ENCODE measurements around the gene CSNK2B.

The CSNK2B gene

DNA sequence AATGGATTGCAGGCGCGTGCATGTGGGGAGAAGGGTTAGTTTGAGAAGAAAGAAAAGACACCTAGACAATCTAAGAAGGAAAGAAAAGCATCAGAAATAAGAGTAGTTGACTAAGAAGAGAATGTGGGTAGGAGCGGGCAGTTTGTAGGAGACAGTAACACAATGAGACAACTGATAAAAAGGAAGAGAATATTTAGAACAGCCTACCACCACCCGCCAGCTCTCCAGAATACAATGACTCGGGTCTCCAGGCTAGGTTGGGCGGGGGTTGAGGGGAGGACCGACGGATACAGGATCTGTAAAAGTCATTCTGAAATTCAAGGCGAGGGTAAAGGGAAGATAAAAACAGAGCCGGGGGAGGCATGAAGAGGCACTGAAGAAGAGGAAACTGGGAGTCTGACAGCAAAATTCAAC is 36.5 kb downstream of the CSNK2B start:
- Histone ChIP-seq H3K4ac (ENCODE audit: low read depth, low read length) (peak overlapping the region; percentile 92), H3K4me1 (ENCODE audit: control insufficient read depth, low read depth, low read length) (peaks cover 7% of the 10 kb centered on the region), H3K9ac (ENCODE audit: low read length) (peak overlapping the region; percentile 95), H4K8ac (ENCODE audit: low read depth, low read length) (no peak overlapping the region), H3K18ac (ENCODE audit: low read length) (peak overlapping the region; percentile 97), H3K4me2 (ENCODE audit: low read length) (peak overlapping the region; percentile 99), H2BK120ac (ENCODE audit: low read depth, low read length) (no peak overlapping the region), H3K36me3 (ENCODE audit: control insufficient read depth, insufficient read depth, low read length) (peaks cover 3% of the 10 kb centered on the region), H3K27me3 (ENCODE audit: insufficient read depth, low read length, poor library complexity) (no peaks in the 10 kb centered on the region), H4K5ac (ENCODE audit: low read length) (no peak overlapping the region), H2BK5ac (ENCODE audit: low read length) (peak overlapping the region; percentile 86), H3K23ac (ENCODE audit: low read length) (peak overlapping the region; percentile 81), H2BK15ac (replicated peaks; ENCODE audit: low read depth) (no peak overlapping the region), H3K79me2 (ENCODE audit: control insufficient read depth, insufficient read depth, low read length) (peaks cover 17% of the 10 kb centered on the region), H3K79me1 (ENCODE audit: low read length) (peaks cover 17% of the 10 kb centered on the region), H3K4me3 (ENCODE audit: low read length) (peak overlapping the region; percentile 99), H3K27ac (ENCODE audit: low read depth, low read length) (peak overlapping the region; percentile 95), H2AK5ac (ENCODE audit: low read length) (peak overlapping the region; percentile 95), H3K56ac (ENCODE audit: low read length) (peak overlapping the region; percentile 95)
- DNase-seq = peak; percentile 76
- no CpG with 5 or more reads among the region's 10 CpGs for WGBS (ENCODE audit: extremely low coverage, insufficient coverage, low lambda C conversion rate)

DNA sequence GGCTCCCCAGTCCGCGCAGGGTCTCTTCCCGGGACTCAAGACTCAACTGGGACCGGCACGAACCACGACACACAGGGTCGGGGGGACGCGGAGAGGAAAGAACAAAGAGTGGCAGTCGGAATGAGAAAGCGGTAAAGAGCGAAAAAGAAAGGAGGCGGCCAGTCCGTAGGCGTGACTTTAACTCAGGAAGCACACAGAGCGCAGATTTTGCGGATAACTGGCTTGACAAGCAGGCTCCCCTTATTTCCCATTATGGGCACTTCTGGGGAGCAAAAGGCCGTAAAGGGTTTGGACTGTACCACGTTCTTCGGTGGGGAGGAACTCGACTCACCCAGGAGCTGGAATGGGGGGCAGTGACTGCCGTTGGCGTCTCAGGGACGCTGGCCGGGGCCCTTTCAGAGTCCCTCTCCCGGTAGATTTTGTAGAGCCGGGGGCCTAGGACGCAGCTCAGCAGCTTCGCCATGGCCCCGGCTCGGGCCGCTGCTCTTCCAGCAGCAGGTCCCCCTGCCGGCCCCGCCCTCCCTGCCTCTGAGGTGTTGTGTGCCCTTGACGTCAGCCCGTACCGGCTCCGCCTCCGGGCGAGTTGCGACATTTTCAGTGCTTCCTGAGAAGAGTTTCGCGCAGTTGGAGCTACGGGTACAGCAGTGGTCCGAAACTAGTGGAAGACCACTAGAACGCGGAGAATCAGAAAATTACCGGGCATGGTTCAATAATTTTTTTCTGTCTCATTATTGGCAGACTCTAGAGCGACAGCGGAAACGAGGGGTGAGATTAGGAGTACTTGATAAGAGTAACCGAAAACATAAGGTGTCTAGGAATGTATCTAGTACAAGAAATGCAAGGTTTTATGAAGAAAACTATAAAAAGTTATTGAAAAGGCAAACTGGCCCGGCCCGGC is 37.2 kb downstream of the CSNK2B start, which contains the start of gene ABHD16A:
Gene ABHD16A (minus strand): TSS at position 506 of the 898 bp plus-strand sequence. CDS start 43 bp downstream, at position 463.
- DNase-seq = peak; percentile 99
- peak within 1 kb of the TSS; percentile 99 for H3K4me2 ChIP-seq (ENCODE audit: low read length)
- H3K4ac ChIP-seq (ENCODE audit: low read depth, low read length) = peak within 1 kb of the TSS; percentile 92
- H2BK15ac ChIP-seq (replicated peaks; ENCODE audit: low read depth) = no peak within 1 kb of the TSS
- H2AK5ac ChIP-seq (ENCODE audit: low read length) = peak within 1 kb of the TSS; percentile 95
- no peak within 1 kb of the TSS for H4K8ac ChIP-seq (ENCODE audit: low read depth, low read length)
- peak within 1 kb of the TSS; percentile 77 for H2BK120ac ChIP-seq (ENCODE audit: low read depth, low read length)
- H2BK5ac ChIP-seq (ENCODE audit: low read length) = peak within 1 kb of the TSS; percentile 86
- peak within 1 kb of the TSS; percentile 95 for H3K9ac ChIP-seq (ENCODE audit: low read length)
- H3K36me3 ChIP-seq (ENCODE audit: control insufficient read depth, insufficient read depth, low read length) = no peaks in the 10 kb centered on the region
- WGBS (ENCODE audit: extremely low coverage, insufficient coverage, low lambda C conversion rate) = no CpG with 5 or more reads among the region's 54 CpGs
- H3K27ac ChIP-seq (ENCODE audit: low read depth, low read length) = peak within 1 kb of the TSS; percentile 95
- H3K23ac ChIP-seq (ENCODE audit: low read length) = peak within 1 kb of the TSS; percentile 81
- peak within 1 kb of the TSS; percentile 97 for H3K18ac ChIP-seq (ENCODE audit: low read length)
- no peak within 1 kb of the TSS for H4K5ac ChIP-seq (ENCODE audit: low read length)
- peaks cover 14% of the 10 kb centered on the region for H3K79me2 ChIP-seq (ENCODE audit: control insufficient read depth, insufficient read depth, low read length)
- H3K79me1 ChIP-seq (ENCODE audit: low read length) = peaks cover 14% of the 10 kb centered on the region
- peak within 1 kb of the TSS; percentile 95 for H3K56ac ChIP-seq (ENCODE audit: low read length)
- H3K4me3 ChIP-seq (ENCODE audit: low read length) = peak within 1 kb of the TSS; percentile 99
- no peaks in the 10 kb centered on the region for H3K27me3 ChIP-seq (ENCODE audit: insufficient read depth, low read length, poor library complexity)
- H3K4me1 ChIP-seq (ENCODE audit: control insufficient read depth, low read depth, low read length) = peaks cover 7% of the 10 kb centered on the region

DNA sequence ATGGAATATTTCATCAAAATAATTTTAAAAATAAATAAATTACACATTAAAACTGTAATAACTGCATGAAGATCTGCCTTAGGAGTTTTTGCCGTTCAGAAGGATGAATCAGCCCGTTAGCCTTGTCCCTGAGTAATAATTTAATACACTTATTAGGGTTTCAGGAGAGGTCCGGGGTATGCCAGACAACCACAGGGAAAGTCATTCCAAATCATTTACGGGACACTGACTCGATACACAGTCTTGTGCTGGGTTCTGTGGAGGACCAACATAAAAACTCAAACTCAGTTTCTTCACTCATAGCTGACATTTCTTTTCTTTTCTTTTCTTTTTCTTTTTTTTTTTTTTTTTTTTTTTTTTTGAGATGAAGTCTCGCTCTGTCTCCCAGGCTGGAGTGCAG is 40.1 kb downstream of the CSNK2B start:
- Histone ChIP-seq H2BK15ac (replicated peaks; ENCODE audit: low read depth) (no peak overlapping the region), H3K56ac (ENCODE audit: low read length) (no peak overlapping the region), H3K4me3 (ENCODE audit: low read length) (no peak overlapping the region), H3K4me1 (ENCODE audit: control insufficient read depth, low read depth, low read length) (peaks cover 10% of the 10 kb centered on the region), H3K23ac (ENCODE audit: low read length) (no peak overlapping the region), H3K36me3 (ENCODE audit: control insufficient read depth, insufficient read depth, low read length) (no peaks in the 10 kb centered on the region), H3K27me3 (ENCODE audit: insufficient read depth, low read length, poor library complexity) (no peaks in the 10 kb centered on the region), H4K8ac (ENCODE audit: low read depth, low read length) (no peak overlapping the region), H2BK120ac (ENCODE audit: low read depth, low read length) (no peak overlapping the region), H3K9ac (ENCODE audit: low read length) (no peak overlapping the region), H3K79me1 (ENCODE audit: low read length) (peaks cover 11% of the 10 kb centered on the region), H3K18ac (ENCODE audit: low read length) (no peak overlapping the region), H3K4ac (ENCODE audit: low read depth, low read length) (no peak overlapping the region), H4K5ac (ENCODE audit: low read length) (no peak overlapping the region), H2BK5ac (ENCODE audit: low read length) (no peak overlapping the region), H2AK5ac (ENCODE audit: low read length) (no peak overlapping the region), H3K4me2 (ENCODE audit: low read length) (no peak overlapping the region), H3K79me2 (ENCODE audit: control insufficient read depth, insufficient read depth, low read length) (peaks cover 12% of the 10 kb centered on the region), H3K27ac (ENCODE audit: low read depth, low read length) (no peak overlapping the region)
- no peak for DNase-seq
- no CpG with 5 or more reads among the region's 6 CpGs for WGBS (ENCODE audit: extremely low coverage, insufficient coverage, low lambda C conversion rate)

DNA sequence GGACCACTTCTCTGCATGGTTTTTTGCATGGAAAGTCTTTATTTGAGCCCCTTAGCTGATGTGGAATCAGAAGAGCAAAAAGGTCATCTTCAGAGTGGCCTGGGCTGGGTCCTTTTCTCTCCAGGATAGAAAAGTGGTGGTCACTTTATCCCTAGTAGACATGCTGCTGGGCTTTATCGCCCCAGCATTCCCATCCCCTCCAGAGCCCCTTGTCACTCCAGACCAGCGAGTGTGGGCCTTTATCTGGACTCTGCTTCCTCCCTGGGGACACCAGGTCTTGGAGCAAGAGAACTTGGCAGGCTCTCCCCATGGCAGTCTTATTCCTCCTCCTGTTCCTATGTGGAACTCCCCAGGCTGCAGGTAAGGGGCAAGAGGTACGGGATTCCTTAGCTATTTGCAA is 40.7 kb downstream of the CSNK2B start, which contains the start of gene LY6G6F:
Gene LY6G6F (plus strand): TSS at position 268 of the 400 bp plus-strand sequence. CDS start 41 bp downstream, at position 309.
- H2BK5ac ChIP-seq (ENCODE audit: low read length) = no peak within 1 kb of the TSS
- H2BK120ac ChIP-seq (ENCODE audit: low read depth, low read length) = no peak within 1 kb of the TSS
- no CpG with 5 or more reads among the region's 3 CpGs for WGBS (ENCODE audit: extremely low coverage, insufficient coverage, low lambda C conversion rate)
- no peak within 1 kb of the TSS for H3K27ac ChIP-seq (ENCODE audit: low read depth, low read length)
- no peak within 1 kb of the TSS for H2BK15ac ChIP-seq (replicated peaks; ENCODE audit: low read depth)
- no peak within 1 kb of the TSS for H4K5ac ChIP-seq (ENCODE audit: low read length)
- H4K8ac ChIP-seq (ENCODE audit: low read depth, low read length) = no peak within 1 kb of the TSS
- peaks cover 10% of the 10 kb centered on the region for H3K4me1 ChIP-seq (ENCODE audit: control insufficient read depth, low read depth, low read length)
- H3K56ac ChIP-seq (ENCODE audit: low read length) = no peak within 1 kb of the TSS
- DNase-seq = no peak
- H3K4me3 ChIP-seq (ENCODE audit: low read length) = no peak within 1 kb of the TSS
- H3K79me2 ChIP-seq (ENCODE audit: control insufficient read depth, insufficient read depth, low read length) = peaks cover 6% of the 10 kb centered on the region
- H3K18ac ChIP-seq (ENCODE audit: low read length) = no peak within 1 kb of the TSS
- H2AK5ac ChIP-seq (ENCODE audit: low read length) = no peak within 1 kb of the TSS
- H3K4ac ChIP-seq (ENCODE audit: low read depth, low read length) = peak within 1 kb of the TSS; percentile 7
- no peak within 1 kb of the TSS for H3K4me2 ChIP-seq (ENCODE audit: low read length)
- peaks cover 6% of the 10 kb centered on the region for H3K79me1 ChIP-seq (ENCODE audit: low read length)
- H3K36me3 ChIP-seq (ENCODE audit: control insufficient read depth, insufficient read depth, low read length) = no peaks in the 10 kb centered on the region
- no peak within 1 kb of the TSS for H3K23ac ChIP-seq (ENCODE audit: low read length)
- H3K9ac ChIP-seq (ENCODE audit: low read length) = no peak within 1 kb of the TSS
- no peaks in the 10 kb centered on the region for H3K27me3 ChIP-seq (ENCODE audit: insufficient read depth, low read length, poor library complexity)

DNA sequence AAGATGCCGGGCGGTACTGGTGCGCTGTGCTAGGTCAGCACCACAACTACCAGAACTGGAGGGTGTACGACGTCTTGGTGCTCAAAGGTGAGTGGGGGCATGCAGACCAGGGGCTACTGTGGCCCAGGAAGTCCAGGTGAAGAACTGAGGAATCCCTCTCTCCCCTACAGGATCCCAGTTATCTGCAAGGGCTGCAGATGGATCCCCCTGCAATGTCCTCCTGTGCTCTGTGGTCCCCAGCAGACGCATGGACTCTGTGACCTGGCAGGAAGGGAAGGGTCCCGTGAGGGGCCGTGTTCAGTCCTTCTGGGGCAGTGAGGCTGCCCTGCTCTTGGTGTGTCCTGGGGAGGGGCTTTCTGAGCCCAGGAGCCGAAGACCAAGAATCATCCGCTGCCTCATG is 41.8 kb downstream of the CSNK2B start:
- no peak overlapping the region for H2BK5ac ChIP-seq (ENCODE audit: low read length)
- no peak overlapping the region for H2BK120ac ChIP-seq (ENCODE audit: low read depth, low read length)
- H3K79me1 ChIP-seq (ENCODE audit: low read length) = no peaks in the 10 kb centered on the region
- H3K36me3 ChIP-seq (ENCODE audit: control insufficient read depth, insufficient read depth, low read length) = no peaks in the 10 kb centered on the region
- no peak overlapping the region for H3K4ac ChIP-seq (ENCODE audit: low read depth, low read length)
- no peak overlapping the region for H3K4me2 ChIP-seq (ENCODE audit: low read length)
- H4K8ac ChIP-seq (ENCODE audit: low read depth, low read length) = no peak overlapping the region
- no peak overlapping the region for H3K4me3 ChIP-seq (ENCODE audit: low read length)
- no CpG with 5 or more reads among the region's 10 CpGs for WGBS (ENCODE audit: extremely low coverage, insufficient coverage, low lambda C conversion rate)
- no peak overlapping the region for H3K9ac ChIP-seq (ENCODE audit: low read length)
- no peaks in the 10 kb centered on the region for H3K27me3 ChIP-seq (ENCODE audit: insufficient read depth, low read length, poor library complexity)
- no peaks in the 10 kb centered on the region for H3K79me2 ChIP-seq (ENCODE audit: control insufficient read depth, insufficient read depth, low read length)
- no peak overlapping the region for H3K56ac ChIP-seq (ENCODE audit: low read length)
- no peak overlapping the region for H2BK15ac ChIP-seq (replicated peaks; ENCODE audit: low read depth)
- no peak overlapping the region for H3K23ac ChIP-seq (ENCODE audit: low read length)
- H3K27ac ChIP-seq (ENCODE audit: low read depth, low read length) = no peak overlapping the region
- no peak overlapping the region for H2AK5ac ChIP-seq (ENCODE audit: low read length)
- H4K5ac ChIP-seq (ENCODE audit: low read length) = no peak overlapping the region
- H3K4me1 ChIP-seq (ENCODE audit: control insufficient read depth, low read depth, low read length) = peaks cover 4% of the 10 kb centered on the region
- no peak overlapping the region for H3K18ac ChIP-seq (ENCODE audit: low read length)
- DNase-seq = no peak
